H9 (cell line): Measurements from ENCODE around the gene DLG1. TPM values are rescaled to one million over a fixed set of nuclear protein-coding genes. Genes with fewer than 3 reads are reported as not detected.
"Not testable (repeated sequence)": the region's sequence is repeated elsewhere in the genome, so short reads cannot be mapped to it uniquely, and the experiment has no call there.

Experiments
- DNase-seq: peaks from one replicate; pipeline ENCODE4 v3.0.0-alpha.2; 2017
- H2AFZ ChIP-seq: one replicate; pipeline ENCODE4 v1.6.1; 2013; ENCODE audit warnings: mild to moderate bottlenecking, low read length, control low read depth, moderate library complexity
- H2AK5ac ChIP-seq: 2 replicates; pipeline ENCODE4 v1.6.1; 2013; ENCODE audit warnings: low read length, control low read depth, mixed read lengths; ENCODE audit not compliant: insufficient read length
- H2BK120ac ChIP-seq: one replicate; pipeline ENCODE4 v1.6.1; 2013; ENCODE audit warnings: low read depth, mild to moderate bottlenecking, low read length, control low read depth, inconsistent platforms; ENCODE audit not compliant: poor library complexity, severe bottlenecking
- H2BK12ac ChIP-seq: 2 replicates; pipeline ENCODE4 v1.6.1; 2013; ENCODE audit warnings: low read length, control low read depth, mixed read lengths, low read depth; ENCODE audit not compliant: insufficient read length
- H2BK15ac ChIP-seq: 2 replicates; pipeline ENCODE4 v1.6.1; 2013; ENCODE audit warnings: low read depth, low read length, control low read depth
- H2BK20ac ChIP-seq: one replicate; pipeline ENCODE4 v1.6.1; 2013; ENCODE audit warnings: low read depth, mild to moderate bottlenecking, low read length, control low read depth, inconsistent platforms; ENCODE audit not compliant: poor library complexity, severe bottlenecking
- H2BK5ac ChIP-seq: 2 replicates; pipeline ENCODE4 v1.6.1; 2013; ENCODE audit warnings: low read length, control low read depth, mixed read lengths; ENCODE audit not compliant: insufficient read length
- H3K14ac ChIP-seq: 2 replicates; pipeline ENCODE4 v1.6.1; 2013; ENCODE audit warnings: low read length, control low read depth; ENCODE audit not compliant: insufficient read depth
- H3K18ac ChIP-seq: 2 replicates; pipeline ENCODE4 v1.6.1; 2013; ENCODE audit warnings: low read depth, mild to moderate bottlenecking, mixed read lengths, low read length, control low read depth; ENCODE audit not compliant: insufficient read length
- H3K23ac ChIP-seq: 2 replicates; pipeline ENCODE4 v1.6.1; 2013; ENCODE audit warnings: low read length, control low read depth, mixed read lengths, low read depth; ENCODE audit not compliant: insufficient read length
- H3K23me2 ChIP-seq: 2 replicates; pipeline ENCODE4 v1.6.1; 2013; ENCODE audit warnings: low read depth, mild to moderate bottlenecking, mixed read lengths, low read length, control low read depth; ENCODE audit not compliant: insufficient read length, poor library complexity, severe bottlenecking
- H3K27ac ChIP-seq: 2 replicates; pipeline ENCODE4 v1.5.1; 2013; ENCODE audit warnings: low read length, control low read depth, mixed read lengths, low read depth; ENCODE audit not compliant: insufficient read length
- H3K27me3 ChIP-seq: 2 replicates; pipeline ENCODE4 v1.6.1; 2013; ENCODE audit warnings: low read length, control low read depth, inconsistent platforms; ENCODE audit not compliant: insufficient read depth
- H3K4ac ChIP-seq: 2 replicates; pipeline ENCODE4 v1.6.1; 2013; ENCODE audit warnings: low read depth, mild to moderate bottlenecking, control low read depth, inconsistent platforms, low read length, moderate library complexity
- H3K4me1 ChIP-seq: 2 replicates; pipeline ENCODE4 v1.6.1; 2013; ENCODE audit warnings: low read length, control low read depth, inconsistent platforms; ENCODE audit not compliant: insufficient read depth
- H3K4me2 ChIP-seq: 2 replicates; pipeline ENCODE4 v1.6.1; 2013; ENCODE audit warnings: low read length, control low read depth, mixed read lengths; ENCODE audit not compliant: insufficient read length, insufficient read depth
- H3K56ac ChIP-seq: 2 replicates; pipeline ENCODE4 v1.6.1; 2013; ENCODE audit warnings: low read depth, mild to moderate bottlenecking, mixed read lengths, low read length, control low read depth; ENCODE audit not compliant: insufficient read length
- H3K79me1 ChIP-seq: 2 replicates; pipeline ENCODE4 v1.6.1; 2013; ENCODE audit warnings: low read depth, mild to moderate bottlenecking, moderate library complexity, low read length, control low read depth, inconsistent platforms; ENCODE audit not compliant: insufficient read depth, poor library complexity, severe bottlenecking
- H3K79me2 ChIP-seq: 2 replicates; pipeline ENCODE4 v1.6.1; 2013; ENCODE audit warnings: low read length, control low read depth, inconsistent platforms; ENCODE audit not compliant: insufficient read depth
- H3K9ac ChIP-seq: 2 replicates; pipeline ENCODE4 v1.6.1; 2013; ENCODE audit warnings: low read length, control low read depth, mixed read lengths; ENCODE audit not compliant: insufficient read length; ENCODE audit errors: extremely low read depth
- H3K9me3 ChIP-seq: one replicate; pipeline ENCODE4 v1.6.1; 2013; ENCODE audit warnings: low read depth, low read length, inconsistent platforms; ENCODE audit not compliant: control insufficient read depth
- H3T11ph ChIP-seq: one replicate; pipeline ENCODE4 v1.6.1; 2013; ENCODE audit warnings: mild to moderate bottlenecking, low read length, control low read depth, inconsistent platforms
- H4K20me1 ChIP-seq: one replicate; pipeline ENCODE4 v1.6.1; 2013; ENCODE audit not compliant: control insufficient read depth, insufficient read length, insufficient read depth
- H4K5ac ChIP-seq: 2 replicates; pipeline ENCODE4 v1.6.1; 2013; ENCODE audit warnings: low read depth, mild to moderate bottlenecking, mixed read lengths, low read length, control low read depth; ENCODE audit not compliant: insufficient read length
- H4K8ac ChIP-seq: replicated peaks from 2 replicates; pipeline ENCODE4 v1.6.1; 2013; ENCODE audit warnings: low read length, control low read depth, mixed read lengths, low read depth; ENCODE audit not compliant: insufficient read length
- H4K91ac ChIP-seq: 2 replicates; pipeline ENCODE4 v1.6.1; 2013; ENCODE audit warnings: low read depth, mild to moderate bottlenecking, moderate library complexity, mixed read lengths, low read length, control low read depth; ENCODE audit not compliant: insufficient read length
- H3K27ac Mint-ChIP-seq, 3 experiments: 2 replicates in 2 of 3; 3 replicates in 1 of 3; pipeline ENCODE4 v1.8.0; 2020 to 2021; ENCODE audit warnings: mixed read lengths in 3 of 3, mild to moderate bottlenecking in 1 of 3, moderate library complexity in 1 of 3
- H3K27me3 Mint-ChIP-seq: 2 replicates; pipeline ENCODE4 v1.8.0; 2021; ENCODE audit warnings: low read depth, mild to moderate bottlenecking, moderate library complexity, mixed read lengths
- H3K36me3 Mint-ChIP-seq, 3 experiments: 2 replicates in 2 of 3; 3 replicates in 1 of 3; pipeline ENCODE4 v1.8.0; 2020 to 2021; ENCODE audit warnings: low read depth in 3 of 3, mixed read lengths in 3 of 3; ENCODE audit not compliant: insufficient read depth in 1 of 3
- H3K4me1 Mint-ChIP-seq, 2 experiments: 2 replicates each; pipeline ENCODE4 v1.8.0; 2020; ENCODE audit warnings: mixed read lengths in 2 of 2
- H3K4me3 Mint-ChIP-seq, 2 experiments: 2 replicates in 1 of 2; 3 replicates in 1 of 2; pipeline ENCODE4 v1.8.0; 2020 to 2021; ENCODE audit warnings: mild to moderate bottlenecking in 2 of 2, mixed read lengths in 2 of 2, moderate library complexity in 1 of 2
- H3K9me3 Mint-ChIP-seq, 2 experiments: 2 replicates in 1 of 2; 3 replicates in 1 of 2; pipeline ENCODE4 v1.8.0; 2020; ENCODE audit warnings: mild to moderate bottlenecking in 2 of 2, mixed read lengths in 2 of 2, moderate library complexity in 1 of 2
- WGBS: extraction: QIAGEN DNeasy Blood & Tissue Kit; methylation state at CpG from one replicate; pipeline ENCODE4 v1.1.7; 2013; ENCODE audit warnings: missing lambda C conversion rate, low lambda C conversion rate, mixed read lengths; ENCODE audit not compliant: insufficient read length; ENCODE audit errors: extremely low coverage; 5-methylcytosine and 5-hydroxymethylcytosine counted together
- total RNA-seq: library from RNA; stranded (reverse); gene quantifications from 2 replicates; pipeline ENCODE4 v1.2.1, GENCODE V29; 2021
- TF ChIP-seq, protein P1 (sequence below): fragments of 200-600 bp; sonication (generic); conservative IDR thresholded peaks from 3 replicates; pipeline ENCODE4 v1.8.0; 2021; ENCODE audit warnings: antibody characterized with exemption, mild to moderate bottlenecking

The DLG1 gene
- total RNA-seq, 1 experiment from 2014 or later = 84.1 TPM

GRCh38 chr3:197201791-197202452, 96.5 kb downstream of the DLG1 start:
- no peak overlapping the region for H4K5ac ChIP-seq
- H2BK20ac ChIP-seq = no peak overlapping the region
- H3K9me3 ChIP-seq = no peaks in the 10 kb centered on the region
- no peak overlapping the region for H3K4me2 ChIP-seq
- no peak overlapping the region for H3K18ac ChIP-seq
- no peak overlapping the region for H4K8ac ChIP-seq
- H2BK120ac ChIP-seq = no peak overlapping the region
- no peak overlapping the region for H2BK12ac ChIP-seq
- peaks cover 3% of the 10 kb centered on the region for H3K79me1 ChIP-seq
- H3K79me2 ChIP-seq = peaks cover 3% of the 10 kb centered on the region; the same call in 1 of the 2 replicates
- no peak overlapping the region for H3K27ac Mint-ChIP-seq
- no peak overlapping the region for H2AK5ac ChIP-seq
- DNase-seq = no peak
- no peak overlapping the region for H3K14ac ChIP-seq
- no peak overlapping the region for H3K4ac ChIP-seq
- H3K4me1 Mint-ChIP-seq = peaks cover 45 to 55% of the 10 kb centered on the region in 2 experiments
- H3K23ac ChIP-seq = no peak overlapping the region
- H3K4me1 ChIP-seq = no peaks in the 10 kb centered on the region
- no peaks in the 10 kb centered on the region for H3K36me3 Mint-ChIP-seq
- no peak overlapping the region for H2AFZ ChIP-seq
- no peak overlapping the region for H3K4me3 Mint-ChIP-seq
- H3T11ph ChIP-seq = no peak overlapping the region
- no peaks in the 10 kb centered on the region for H3K23me2 ChIP-seq
- H3K27ac ChIP-seq = no peak overlapping the region
- no peak overlapping the region for H3K9ac ChIP-seq
- H2BK15ac ChIP-seq = no peak overlapping the region
- H3K27me3 Mint-ChIP-seq = no peaks in the 10 kb centered on the region
- TF ChIP-seq, protein P1, sequence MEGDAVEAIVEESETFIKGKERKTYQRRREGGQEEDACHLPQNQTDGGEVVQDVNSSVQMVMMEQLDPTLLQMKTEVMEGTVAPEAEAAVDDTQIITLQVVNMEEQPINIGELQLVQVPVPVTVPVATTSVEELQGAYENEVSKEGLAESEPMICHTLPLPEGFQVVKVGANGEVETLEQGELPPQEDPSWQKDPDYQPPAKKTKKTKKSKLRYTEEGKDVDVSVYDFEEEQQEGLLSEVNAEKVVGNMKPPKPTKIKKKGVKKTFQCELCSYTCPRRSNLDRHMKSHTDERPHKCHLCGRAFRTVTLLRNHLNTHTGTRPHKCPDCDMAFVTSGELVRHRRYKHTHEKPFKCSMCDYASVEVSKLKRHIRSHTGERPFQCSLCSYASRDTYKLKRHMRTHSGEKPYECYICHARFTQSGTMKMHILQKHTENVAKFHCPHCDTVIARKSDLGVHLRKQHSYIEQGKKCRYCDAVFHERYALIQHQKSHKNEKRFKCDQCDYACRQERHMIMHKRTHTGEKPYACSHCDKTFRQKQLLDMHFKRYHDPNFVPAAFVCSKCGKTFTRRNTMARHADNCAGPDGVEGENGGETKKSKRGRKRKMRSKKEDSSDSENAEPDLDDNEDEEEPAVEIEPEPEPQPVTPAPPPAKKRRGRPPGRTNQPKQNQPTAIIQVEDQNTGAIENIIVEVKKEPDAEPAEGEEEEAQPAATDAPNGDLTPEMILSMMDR = no peak
- no peaks in the 10 kb centered on the region for H3K27me3 ChIP-seq
- no peak overlapping the region for H2BK5ac ChIP-seq
- no peaks in the 10 kb centered on the region for H4K20me1 ChIP-seq
- no peak overlapping the region for H4K91ac ChIP-seq
- no CpG with 5 or more reads among the region's 5 CpGs for WGBS
- no peak overlapping the region for H3K56ac ChIP-seq
- H3K9me3 Mint-ChIP-seq = no peaks in the 10 kb centered on the region

- H2BK12ac ChIP-seq, H2BK120ac ChIP-seq, H3K18ac ChIP-seq, H4K5ac ChIP-seq, H3K79me1 ChIP-seq, H3K4me2 ChIP-seq, H2AK5ac ChIP-seq, H3K23ac ChIP-seq, H4K91ac ChIP-seq, H2BK5ac ChIP-seq, H2BK15ac ChIP-seq, H3K56ac ChIP-seq, H3K9me3 Mint-ChIP-seq, H2AFZ ChIP-seq, H3K4ac ChIP-seq, H3K9ac ChIP-seq, H3K9me3 ChIP-seq, H3K79me2 ChIP-seq, H3K23me2 ChIP-seq, H4K8ac ChIP-seq, H3T11ph ChIP-seq, H3K36me3 Mint-ChIP-seq, H3K27ac Mint-ChIP-seq, H4K20me1 ChIP-seq, H3K4me1 ChIP-seq, H3K27ac ChIP-seq, H3K14ac ChIP-seq, H2BK20ac ChIP-seq, DNase-seq, H3K27me3 ChIP-seq, H3K4me3 Mint-ChIP-seq, H3K27me3 Mint-ChIP-seq: not testable (repeated sequence)
- peaks cover 42 to 51% of the 10 kb centered on the region in 2 experiments for H3K4me1 Mint-ChIP-seq
- WGBS = no CpG with 5 or more reads among the region's 12 CpGs
Observed at GRCh38 chr3:197200856-197201255, 97.6 kb downstream of the DLG1 start.
